C1 segment of cervical spinal cord (tissue), 14 donors: ENCODE results near the gene PDE8A.
A peak's percentile ranks its signal among the peaks of the same experiment; 100 is the strongest.
"Not testable (repeated sequence)": the region's sequence is repeated elsewhere in the genome, so short reads cannot be mapped to it uniquely, and the experiment has no call there.

Experiments used
- DNase-seq, 14 donors: peaks; one replicate each; lab custom pipeline; 2025; lab: John Stamatoyannopoulos, UW

The PDE8A gene

GRCh38 chr15:84990507-84990906 is 8.9 kb downstream of the PDE8A start:
- no peak for DNase-seq

- DNase-seq, result no peak
These were observed 9.5 kb downstream of the PDE8A start for GRCh38 chr15:84991014-84991712.

GRCh38 chr15:84992157-84992944 is 10.7 kb downstream of the PDE8A start:
- no peak for DNase-seq

GRCh38 chr15:84996055-84996454 is 14.4 kb downstream of the PDE8A start:
- DNase-seq, result no peak

GRCh38 chr15:84996714-84997113 is 15.1 kb downstream of the PDE8A start:
- DNase-seq, result not testable (repeated sequence)

- not testable (repeated sequence) for DNase-seq
These were observed 15.6 kb downstream of the PDE8A start for GRCh38 chr15:84997214-84997613.

GRCh38 chr15:85000189-85000864 is 18.7 kb downstream of the PDE8A start:
- DNase-seq, result no peak

- DNase-seq, result no peak
These were observed 19.3 kb downstream of the PDE8A start for GRCh38 chr15:85000937-85001336.

GRCh38 chr15:85002517-85002916 is 20.9 kb downstream of the PDE8A start:
- DNase-seq, result no peak

GRCh38 chr15:85003593-85004312 is 22.1 kb downstream of the PDE8A start:
- DNase-seq, result no peak

- no peak for DNase-seq
These were observed 22.9 kb downstream of the PDE8A start for GRCh38 chr15:85004550-85004949.

GRCh38 chr15:85005319-85005718 is 23.7 kb downstream of the PDE8A start:
- no peak for DNase-seq

GRCh38 chr15:85005746-85006145 is 24.1 kb downstream of the PDE8A start:
- peak in 1 of 14 donors; percentile 17 for DNase-seq

GRCh38 chr15:85006201-85006600 is 24.5 kb downstream of the PDE8A start:
- no peak for DNase-seq

GRCh38 chr15:85006655-85007054 is 25.0 kb downstream of the PDE8A start:
- no peak for DNase-seq

GRCh38 chr15:85007137-85007536 is 25.5 kb downstream of the PDE8A start:
- no peak for DNase-seq

GRCh38 chr15:85007741-85008397 is 26.2 kb downstream of the PDE8A start:
- DNase-seq, result no peak

- no peak for DNase-seq
These were observed 27.0 kb downstream of the PDE8A start for GRCh38 chr15:85008474-85009260.

- DNase-seq, result no peak
These were observed 27.8 kb downstream of the PDE8A start for GRCh38 chr15:85009435-85009834.

- no peak for DNase-seq
These were observed 28.4 kb downstream of the PDE8A start for GRCh38 chr15:85010071-85010385.
